OCI-LY7 (cell line): ENCODE data around the gene ARRB1. TPM values are rescaled to one million over a fixed set of nuclear protein-coding genes. Genes with fewer than 3 reads are reported as not detected.

Source experiments
- BruUV-seq: library from RNA; stranded (reverse); fragments of 400-500 nt; replicated peaks from 2 replicates; lab custom pipeline; 2021; lab: Mats Ljungman, UMichigan
- CTCF ChIA-PET: fragments of 300-600 bp; sonication (Branson Sonifier 250); formaldehyde crosslinking; loops from one replicate; lab custom pipeline; 2022; ENCODE audit warnings: antibody characterized with exemption; ENCODE audit not compliant: unreplicated experiment; lab: Charles Lee
- POLR2A ChIA-PET: fragments of 300-600 bp; sonication (Branson Sonifier 250); formaldehyde crosslinking; loops from one replicate; lab custom pipeline; 2022; ENCODE audit warnings: antibody characterized with exemption; lab: Charles Lee
- DNase-seq: peaks from one replicate; pipeline ENCODE4 v3.0.0-alpha.2; 2015; ENCODE audit warnings: low spot score
- H2AFZ ChIP-seq: fragments of 200-600 bp; sonication (generic), shearing (Covaris generic); 2 replicates; pipeline ENCODE4 v1.6.1; 2014; ENCODE audit warnings: mild to moderate bottlenecking, antibody characterized with exemption, low read length, moderate library complexity
- H3K27ac ChIP-seq: fragments of 200-600 bp; sonication (generic); 2 replicates; pipeline ENCODE4 v1.5.1; 2014; ENCODE audit warnings: mixed run types, low read depth, mild to moderate bottlenecking, moderate library complexity, low read length, inconsistent platforms; ENCODE audit not compliant: poor library complexity, severe bottlenecking
- H3K36me3 ChIP-seq: fragments of 200-600 bp; sonication (generic); 2 replicates; pipeline ENCODE4 v1.6.1; 2014; ENCODE audit warnings: mild to moderate bottlenecking, antibody characterized with exemption, low read length, moderate library complexity, mixed read lengths; ENCODE audit not compliant: insufficient read depth
- H3K4me1 ChIP-seq: fragments of 200-600 bp; sonication (generic); 2 replicates; pipeline ENCODE4 v1.5.1; 2014; ENCODE audit warnings: mild to moderate bottlenecking, low read length; ENCODE audit not compliant: insufficient read depth, poor library complexity, severe bottlenecking
- H3K4me2 ChIP-seq: fragments of 200-600 bp; sonication (generic); 2 replicates; pipeline ENCODE4 v1.6.1; 2014; ENCODE audit warnings: mild to moderate bottlenecking, low read length
- H3K4me3 ChIP-seq: fragments of 200-600 bp; sonication (generic); 2 replicates; pipeline ENCODE4 v1.5.1; 2014; ENCODE audit warnings: mild to moderate bottlenecking, low read depth, low read length; ENCODE audit not compliant: poor library complexity, severe bottlenecking
- H3K79me2 ChIP-seq: fragments of 200-600 bp; sonication (generic); 2 replicates; pipeline ENCODE4 v1.6.1; 2016; ENCODE audit warnings: low read depth, mild to moderate bottlenecking, low read length, moderate library complexity, mixed read lengths; ENCODE audit not compliant: insufficient read depth
- H3K9me2 ChIP-seq: fragments of 200-600 bp; sonication (generic); 2 replicates; pipeline ENCODE4 v1.6.1; 2016; ENCODE audit warnings: mild to moderate bottlenecking, low read length, mixed read lengths; ENCODE audit not compliant: insufficient read depth
- H3K9me3 ChIP-seq: fragments of 200-600 bp; sonication (generic); 2 replicates; pipeline ENCODE4 v1.6.1; 2014; ENCODE audit warnings: mild to moderate bottlenecking, mixed run types, low read length, mixed read lengths
- H4K20me1 ChIP-seq: fragments of 200-600 bp; sonication (generic); 2 replicates; pipeline ENCODE4 v1.6.1; 2014; ENCODE audit warnings: mild to moderate bottlenecking, antibody characterized with exemption, low read length, moderate library complexity, mixed read lengths; ENCODE audit not compliant: insufficient read depth
- CTCF ChIP-seq: fragments of 200-600 bp; sonication (generic); conservative IDR thresholded peaks from 2 replicates; pipeline ENCODE4 v1.5.1; 2014; ENCODE audit warnings: mild to moderate bottlenecking, antibody characterized with exemption, low read length, moderate library complexity, mixed read lengths
- EZH2phosphoT487 ChIP-seq: fragments of 200-600 bp; sonication (generic); IDR thresholded peaks from 2 replicates; pipeline ENCODE4 v1.6.1; 2018; ENCODE audit warnings: low read depth, borderline replicate concordance, mild to moderate bottlenecking, mixed run types, antibody characterized with exemption, low read length, moderate library complexity, mixed read lengths
- intact Hi-C: fragments of 100-400 bp; cut with micrococcal nuclease; formaldehyde crosslinking; loops from one replicate; pipeline ENCODE4 v1.10.0; 2022; ENCODE audit not compliant: unreplicated experiment
- total RNA-seq, 2 experiments: library from RNA; depleted of rRNA in 1 of 2; stranded (reverse); fragments of >200 nt in 1 of 2; shearing (Covaris generic) in 1 of 2; gene quantifications; 2 replicates each; pipeline ENCODE4 v1.2.3, GENCODE V29; 2014 to 2022

ARRB1 gene
- total RNA-seq, 2 experiments from 2014 or later, result not detected

DNA sequence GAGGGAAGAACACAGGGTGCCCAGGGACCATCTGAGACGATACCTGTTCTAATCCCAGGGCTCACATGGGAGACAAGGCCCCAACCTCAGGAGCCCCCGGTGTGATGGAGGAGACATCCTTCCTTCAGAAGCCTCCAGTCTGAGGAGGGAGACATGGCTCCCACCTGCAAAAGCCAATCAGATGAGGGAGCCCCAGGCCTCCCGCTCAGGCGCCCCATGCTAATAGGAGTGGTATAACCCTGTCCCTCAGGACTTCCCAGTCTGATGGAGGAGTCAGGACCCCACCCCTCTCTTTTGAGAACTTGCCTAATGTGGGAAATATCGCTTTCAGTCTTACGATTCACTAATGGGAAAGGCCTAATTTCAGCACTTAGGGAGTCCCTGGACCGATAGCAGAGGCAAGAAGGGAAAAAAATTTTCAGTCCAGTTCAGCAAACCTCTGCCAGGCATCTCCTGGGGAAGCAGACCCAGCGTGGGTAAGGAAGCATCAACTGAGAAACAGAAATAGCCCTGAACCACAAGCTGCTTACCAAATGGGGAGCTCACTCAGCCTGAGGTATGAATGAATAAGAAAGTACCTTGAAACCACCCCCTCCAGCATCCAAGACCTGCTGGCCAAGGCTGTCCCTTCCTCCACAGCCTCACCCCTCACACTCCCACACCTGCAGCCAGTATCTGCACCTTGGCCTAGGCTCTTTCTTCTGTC, 5.9 kb downstream of the ARRB1 start:
- Histone ChIP-seq H2AFZ (no peak overlapping the region), H4K20me1 (no peaks in the 10 kb centered on the region), H3K79me2 (no peaks in the 10 kb centered on the region), H3K4me3 (no peak overlapping the region), H3K9me3 (no peaks in the 10 kb centered on the region), H3K36me3 (no peaks in the 10 kb centered on the region), H3K4me2 (no peak overlapping the region), H3K9me2 (no peaks in the 10 kb centered on the region), H3K27ac (no peak overlapping the region), H3K4me1 (peaks cover 4% of the 10 kb centered on the region)
- no peak for TF ChIP-seq CTCF
- TF ChIP-seq EZH2phosphoT487, result no peak
- CTCF ChIA-PET, result no interaction called here
- no TSS peak for BruUV-seq
- intact Hi-C loops, result no loop called here
- no peak for DNase-seq
- POLR2A ChIA-PET, result no interaction called here

- intact Hi-C loops, result no loop called here
- no peak overlapping the region for H3K4me3 ChIP-seq
- no peak overlapping the region for H3K27ac ChIP-seq
- no peak for TF ChIP-seq CTCF
- TF ChIP-seq EZH2phosphoT487, result no peak
- H3K4me1 ChIP-seq, result peaks cover 11% of the 10 kb centered on the region
- H3K36me3 ChIP-seq, result no peaks in the 10 kb centered on the region
- no peaks in the 10 kb centered on the region for H4K20me1 ChIP-seq
- H3K9me2 ChIP-seq, result no peaks in the 10 kb centered on the region
- H3K79me2 ChIP-seq, result no peaks in the 10 kb centered on the region
- H3K9me3 ChIP-seq, result no peaks in the 10 kb centered on the region
- BruUV-seq, result no TSS peak
- H2AFZ ChIP-seq, result no peak overlapping the region
- POLR2A ChIA-PET, result no interaction called here
- CTCF ChIA-PET, result no interaction called here
- no peak for DNase-seq
- H3K4me2 ChIP-seq, result no peak overlapping the region
These were observed 6.6 kb downstream of the ARRB1 start for GRCh38 chr11:75344761-75345454.

DNA sequence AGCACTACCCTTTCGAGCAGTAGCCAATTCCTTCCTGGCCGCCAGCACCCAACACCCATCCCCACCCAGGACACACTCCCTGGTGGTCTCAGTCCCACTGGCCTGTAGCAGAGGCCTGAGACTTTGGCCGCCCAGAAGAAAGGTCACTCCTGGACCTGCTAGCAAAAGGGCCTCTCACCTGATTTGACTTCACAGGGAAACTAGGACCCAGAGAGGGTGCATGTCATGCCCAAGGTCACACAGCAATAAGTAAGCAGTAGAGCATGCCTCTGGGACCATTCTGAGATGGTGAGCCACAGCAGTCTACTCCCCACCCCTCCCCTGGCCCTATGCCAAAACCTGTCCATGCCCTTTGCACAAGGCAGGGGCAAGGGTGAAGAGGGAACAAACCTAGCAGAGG, 7.3 kb downstream of the ARRB1 start:
- intact Hi-C loops, result no loop called here
- Histone ChIP-seq H3K4me3 (no peak overlapping the region), H3K4me1 (peaks cover 17% of the 10 kb centered on the region), H3K4me2 (no peak overlapping the region), H2AFZ (no peak overlapping the region), H3K79me2 (no peaks in the 10 kb centered on the region), H3K9me2 (no peaks in the 10 kb centered on the region), H3K36me3 (no peaks in the 10 kb centered on the region), H3K27ac (no peak overlapping the region), H4K20me1 (no peaks in the 10 kb centered on the region), H3K9me3 (no peaks in the 10 kb centered on the region)
- ChIA-PET CTCF (no interaction called here), POLR2A (no interaction called here)
- TF ChIP-seq CTCF (no peak), EZH2phosphoT487 (no peak)
- no TSS peak for BruUV-seq
- no peak for DNase-seq
